Ishikawa (cell line): ENCODE results near the gene HNRNPM.

Experiments used
- CEBPB ChIP-seq: IDR thresholded peaks from 2 replicates; pipeline ENCODE4 v1.6.1; 2012
- CREB1 ChIP-seq: IDR thresholded peaks from 2 replicates; pipeline ENCODE4 v1.6.1; 2012; ENCODE audit warnings: low read depth
- EGR1 ChIP-seq: IDR thresholded peaks from 2 replicates; pipeline ENCODE4 v1.6.1; 2012
- EP300 ChIP-seq: IDR thresholded peaks from 2 replicates; pipeline ENCODE4 v1.6.1; 2012; ENCODE audit warnings: borderline replicate concordance
- FOXM1 ChIP-seq: IDR thresholded peaks from 2 replicates; pipeline ENCODE4 v1.6.1; 2012; ENCODE audit warnings: low read depth, borderline replicate concordance
- NFIC ChIP-seq: IDR thresholded peaks from 2 replicates; pipeline ENCODE4 v1.6.1; 2012
- RAD21 ChIP-seq: IDR thresholded peaks from 2 replicates; pipeline ENCODE4 v1.6.1; 2012; ENCODE audit warnings: low read depth
- TAF1 ChIP-seq: IDR thresholded peaks from 2 replicates; pipeline ENCODE4 v1.6.1; 2012; ENCODE audit warnings: low read depth, mild to moderate bottlenecking
- TCF12 ChIP-seq: IDR thresholded peaks from 2 replicates; pipeline ENCODE4 v1.6.1; 2012; ENCODE audit warnings: low read depth
- TEAD4 ChIP-seq: IDR thresholded peaks from 2 replicates; pipeline ENCODE4 v1.6.1; 2012
- YY1 ChIP-seq: IDR thresholded peaks from 2 replicates; pipeline ENCODE4 v1.6.1; 2012; ENCODE audit warnings: low read depth
- ZBTB7A ChIP-seq: IDR thresholded peaks from 2 replicates; pipeline ENCODE4 v1.6.1; 2012; ENCODE audit warnings: low read depth
- TF ChIP-seq, protein P1 (sequence below): IDR thresholded peaks from 2 replicates; pipeline ENCODE4 v1.6.1; 2012
- TF ChIP-seq, protein P2 (sequence below): IDR thresholded peaks from 2 replicates; pipeline ENCODE4 v1.6.1; 2012
- TF ChIP-seq, protein P3 (sequence below): IDR thresholded peaks from 2 replicates; pipeline ENCODE4 v1.6.1; 2012; ENCODE audit warnings: low read depth, mild to moderate bottlenecking

The HNRNPM gene, protein sequence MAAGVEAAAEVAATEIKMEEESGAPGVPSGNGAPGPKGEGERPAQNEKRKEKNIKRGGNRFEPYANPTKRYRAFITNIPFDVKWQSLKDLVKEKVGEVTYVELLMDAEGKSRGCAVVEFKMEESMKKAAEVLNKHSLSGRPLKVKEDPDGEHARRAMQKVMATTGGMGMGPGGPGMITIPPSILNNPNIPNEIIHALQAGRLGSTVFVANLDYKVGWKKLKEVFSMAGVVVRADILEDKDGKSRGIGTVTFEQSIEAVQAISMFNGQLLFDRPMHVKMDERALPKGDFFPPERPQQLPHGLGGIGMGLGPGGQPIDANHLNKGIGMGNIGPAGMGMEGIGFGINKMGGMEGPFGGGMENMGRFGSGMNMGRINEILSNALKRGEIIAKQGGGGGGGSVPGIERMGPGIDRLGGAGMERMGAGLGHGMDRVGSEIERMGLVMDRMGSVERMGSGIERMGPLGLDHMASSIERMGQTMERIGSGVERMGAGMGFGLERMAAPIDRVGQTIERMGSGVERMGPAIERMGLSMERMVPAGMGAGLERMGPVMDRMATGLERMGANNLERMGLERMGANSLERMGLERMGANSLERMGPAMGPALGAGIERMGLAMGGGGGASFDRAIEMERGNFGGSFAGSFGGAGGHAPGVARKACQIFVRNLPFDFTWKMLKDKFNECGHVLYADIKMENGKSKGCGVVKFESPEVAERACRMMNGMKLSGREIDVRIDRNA

DNA sequence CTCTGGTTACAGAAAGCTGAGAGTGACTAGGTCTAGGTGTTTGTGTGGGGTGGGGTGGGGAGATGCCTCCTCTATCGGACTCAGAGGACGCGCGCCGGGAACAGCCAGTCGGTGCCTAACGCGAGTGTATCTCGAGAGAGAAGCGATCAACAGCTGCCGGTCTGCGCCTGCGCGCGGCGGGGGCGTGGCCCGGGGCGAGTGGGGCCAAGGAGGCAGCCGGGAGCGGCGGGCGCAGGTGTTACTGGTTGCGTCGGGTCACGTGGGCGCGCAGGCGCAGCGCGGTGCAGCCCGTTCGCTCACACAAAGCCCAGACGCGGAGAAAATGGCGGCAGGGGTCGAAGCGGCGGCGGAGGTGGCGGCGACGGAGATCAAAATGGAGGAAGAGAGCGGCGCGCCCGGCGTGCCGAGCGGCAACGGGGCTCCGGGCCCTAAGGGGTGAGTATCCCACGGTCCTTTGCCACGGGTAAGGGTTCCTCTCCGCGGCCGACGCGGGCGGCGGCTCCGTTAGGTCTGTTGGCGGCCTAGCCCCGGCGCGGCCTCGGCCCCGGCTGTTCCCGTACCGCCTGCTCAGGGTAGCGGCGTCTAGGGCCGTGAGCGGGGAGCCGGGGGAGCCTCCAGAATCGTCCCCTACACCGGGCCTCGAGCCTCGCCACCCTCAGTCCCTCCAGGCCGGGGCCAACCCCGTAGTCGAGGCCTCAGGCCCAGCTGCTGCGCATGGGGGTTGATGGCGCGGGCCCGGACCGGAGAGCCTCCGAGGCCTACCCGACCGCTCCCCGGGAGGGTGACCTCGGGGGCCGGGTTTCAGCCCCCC, at the start of gene HNRNPM:
Gene HNRNPM (plus strand): TSS at position 299 of the 811 bp plus-strand sequence. CDS start 24 bp downstream, at position 323.
- TF ChIP-seq, protein P1, sequence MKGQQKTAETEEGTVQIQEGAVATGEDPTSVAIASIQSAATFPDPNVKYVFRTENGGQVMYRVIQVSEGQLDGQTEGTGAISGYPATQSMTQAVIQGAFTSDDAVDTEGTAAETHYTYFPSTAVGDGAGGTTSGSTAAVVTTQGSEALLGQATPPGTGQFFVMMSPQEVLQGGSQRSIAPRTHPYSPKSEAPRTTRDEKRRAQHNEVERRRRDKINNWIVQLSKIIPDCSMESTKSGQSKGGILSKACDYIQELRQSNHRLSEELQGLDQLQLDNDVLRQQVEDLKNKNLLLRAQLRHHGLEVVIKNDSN = peak; percentile 97
- TF ChIP-seq EGR1 (peak; percentile 45; the same call in 1 of the 2 replicates), TAF1 (peak; percentile 98), TEAD4 (peak; percentile 47; the same call in 1 of the 2 replicates), TCF12 (peak; percentile 35; the same call in 1 of the 2 replicates), NFIC (no peak), RAD21 (no peak), YY1 (peak; percentile 98)
- TF ChIP-seq, protein P2, sequence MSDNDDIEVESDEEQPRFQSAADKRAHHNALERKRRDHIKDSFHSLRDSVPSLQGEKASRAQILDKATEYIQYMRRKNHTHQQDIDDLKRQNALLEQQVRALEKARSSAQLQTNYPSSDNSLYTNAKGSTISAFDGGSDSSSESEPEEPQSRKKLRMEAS = peak; percentile 76
- TF ChIP-seq, protein P3, sequence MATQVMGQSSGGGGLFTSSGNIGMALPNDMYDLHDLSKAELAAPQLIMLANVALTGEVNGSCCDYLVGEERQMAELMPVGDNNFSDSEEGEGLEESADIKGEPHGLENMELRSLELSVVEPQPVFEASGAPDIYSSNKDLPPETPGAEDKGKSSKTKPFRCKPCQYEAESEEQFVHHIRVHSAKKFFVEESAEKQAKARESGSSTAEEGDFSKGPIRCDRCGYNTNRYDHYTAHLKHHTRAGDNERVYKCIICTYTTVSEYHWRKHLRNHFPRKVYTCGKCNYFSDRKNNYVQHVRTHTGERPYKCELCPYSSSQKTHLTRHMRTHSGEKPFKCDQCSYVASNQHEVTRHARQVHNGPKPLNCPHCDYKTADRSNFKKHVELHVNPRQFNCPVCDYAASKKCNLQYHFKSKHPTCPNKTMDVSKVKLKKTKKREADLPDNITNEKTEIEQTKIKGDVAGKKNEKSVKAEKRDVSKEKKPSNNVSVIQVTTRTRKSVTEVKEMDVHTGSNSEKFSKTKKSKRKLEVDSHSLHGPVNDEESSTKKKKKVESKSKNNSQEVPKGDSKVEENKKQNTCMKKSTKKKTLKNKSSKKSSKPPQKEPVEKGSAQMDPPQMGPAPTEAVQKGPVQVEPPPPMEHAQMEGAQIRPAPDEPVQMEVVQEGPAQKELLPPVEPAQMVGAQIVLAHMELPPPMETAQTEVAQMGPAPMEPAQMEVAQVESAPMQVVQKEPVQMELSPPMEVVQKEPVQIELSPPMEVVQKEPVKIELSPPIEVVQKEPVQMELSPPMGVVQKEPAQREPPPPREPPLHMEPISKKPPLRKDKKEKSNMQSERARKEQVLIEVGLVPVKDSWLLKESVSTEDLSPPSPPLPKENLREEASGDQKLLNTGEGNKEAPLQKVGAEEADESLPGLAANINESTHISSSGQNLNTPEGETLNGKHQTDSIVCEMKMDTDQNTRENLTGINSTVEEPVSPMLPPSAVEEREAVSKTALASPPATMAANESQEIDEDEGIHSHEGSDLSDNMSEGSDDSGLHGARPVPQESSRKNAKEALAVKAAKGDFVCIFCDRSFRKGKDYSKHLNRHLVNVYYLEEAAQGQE = 0 out of 2 replicates have a peak, but pooled peaks have one; percentile 13

DNA sequence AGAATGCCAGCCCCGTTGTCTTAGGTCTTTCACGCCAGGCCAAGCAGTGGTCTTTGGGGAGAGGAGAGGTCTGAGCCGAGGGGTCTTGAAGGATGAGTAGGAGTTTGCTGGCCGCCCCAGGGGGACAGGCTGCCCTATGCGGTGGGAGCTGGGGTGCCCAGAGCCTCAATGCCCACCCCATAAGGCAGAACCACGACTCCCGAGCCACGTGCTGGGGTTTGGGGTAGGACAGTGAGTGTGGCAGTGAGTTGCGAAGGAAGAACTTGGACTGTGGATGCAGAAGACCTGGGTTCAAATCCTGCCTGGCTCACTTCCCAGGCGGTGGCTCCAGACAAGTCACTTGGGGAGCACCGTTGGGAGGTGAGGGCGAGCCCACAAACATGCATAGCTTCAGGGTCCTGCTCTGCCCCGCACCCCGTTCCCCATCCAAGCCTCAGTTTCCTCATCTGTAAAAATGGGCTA, 49.1 kb upstream of the HNRNPM start:
- TF ChIP-seq, protein P3 = no peak
- no peak for TF ChIP-seq CEBPB
- TF ChIP-seq NFIC = no peak
- TF ChIP-seq, protein P1 = no peak
- TF ChIP-seq CREB1 = no peak
- TF ChIP-seq EGR1 = no peak
- no peak for TF ChIP-seq TEAD4
- TF ChIP-seq YY1 = no peak
- TF ChIP-seq FOXM1 = no peak
- TF ChIP-seq EP300 = no peak
- no peak for TF ChIP-seq RAD21
- TF ChIP-seq, protein P2 = no peak
- no peak for TF ChIP-seq ZBTB7A
- no peak for TF ChIP-seq TCF12
- TF ChIP-seq TAF1 = no peak

DNA sequence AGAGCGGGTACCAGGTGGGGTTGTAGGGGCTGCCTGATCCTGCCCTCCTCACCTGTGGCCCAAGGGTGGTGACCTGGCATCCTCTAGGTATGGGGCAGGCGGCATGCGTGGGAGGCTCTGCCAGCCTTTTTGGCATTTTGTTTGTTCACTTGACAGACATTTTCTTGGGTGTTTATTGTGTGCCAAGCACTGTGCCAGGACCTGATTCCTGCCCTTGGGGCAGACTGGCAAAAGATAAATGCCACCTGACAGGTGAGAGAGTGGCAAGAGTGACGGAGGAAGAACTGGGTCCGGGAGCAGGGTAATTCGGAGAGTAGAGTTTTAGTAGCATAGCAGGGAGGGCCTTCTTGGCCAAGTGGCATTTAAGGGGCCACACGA, 48.6 kb upstream of the HNRNPM start:
- TF ChIP-seq NFIC = no peak
- no peak for TF ChIP-seq TCF12
- no peak for TF ChIP-seq ZBTB7A
- TF ChIP-seq, protein P1 = no peak
- TF ChIP-seq, protein P3 = no peak
- TF ChIP-seq TEAD4 = no peak
- no peak for TF ChIP-seq EGR1
- TF ChIP-seq EP300 = no peak
- no peak for TF ChIP-seq CREB1
- TF ChIP-seq FOXM1 = no peak
- TF ChIP-seq YY1 = no peak
- no peak for TF ChIP-seq CEBPB
- TF ChIP-seq, protein P2 = no peak
- TF ChIP-seq RAD21 = no peak
- no peak for TF ChIP-seq TAF1
